ENCODE data around the gene BMPR1B.
"Not testable (repeated sequence)": the region's sequence is repeated elsewhere in the genome, so short reads cannot be mapped to it uniquely, and the experiment has no call there.

The BMPR1B gene

GRCh38 chr4:94827481-94828110, 69.8 kb downstream of the BMPR1B start:
- H3K9ac ChIP-seq (ENCODE audit: low read length in 5 of 5): no peak overlapping the region
- H3K36me3 ChIP-seq (ENCODE audit: control insufficient read depth in 5 of 5, insufficient read depth in 5 of 5, low read length in 5 of 5): no peaks in the 10 kb centered on the region
- H3K9me3 ChIP-seq (ENCODE audit: control insufficient read depth in 5 of 5, low read length in 5 of 5): no peaks in the 10 kb centered on the region
- H3K4me1 ChIP-seq (ENCODE audit: control insufficient read depth in 5 of 5, insufficient read depth in 5 of 5, low read length in 5 of 5): no peaks in the 10 kb centered on the region
- no peak overlapping the region for H3K4me3 ChIP-seq (ENCODE audit: low read depth in 1 of 5, low read length in 5 of 5)
- no peak overlapping the region for H3K27ac ChIP-seq (ENCODE audit: low read depth, low read length)
- H3K27me3 ChIP-seq (ENCODE audit: control insufficient read depth in 5 of 5, insufficient read depth in 4 of 5, low read length in 5 of 5): no peaks in the 10 kb centered on the region

- Histone ChIP-seq H3K4me3 (ENCODE audit: low read depth in 1 of 5, low read length in 5 of 5) (no peak overlapping the region), H3K27ac (ENCODE audit: low read depth, low read length) (no peak overlapping the region), H3K9me3 (ENCODE audit: control insufficient read depth in 5 of 5, low read length in 5 of 5) (no peaks in the 10 kb centered on the region), H3K27me3 (ENCODE audit: control insufficient read depth in 5 of 5, insufficient read depth in 4 of 5, low read length in 5 of 5) (no peaks in the 10 kb centered on the region), H3K36me3 (ENCODE audit: control insufficient read depth in 5 of 5, insufficient read depth in 5 of 5, low read length in 5 of 5) (no peaks in the 10 kb centered on the region), H3K9ac (ENCODE audit: low read length in 5 of 5) (no peak overlapping the region), H3K4me1 (ENCODE audit: control insufficient read depth in 5 of 5, insufficient read depth in 5 of 5, low read length in 5 of 5) (no peaks in the 10 kb centered on the region)
These were observed 71.1 kb downstream of the BMPR1B start for GRCh38 chr4:94828882-94829281.

GRCh38 chr4:94831607-94832006, 73.9 kb downstream of the BMPR1B start:
- no peaks in the 10 kb centered on the region for H3K36me3 ChIP-seq (ENCODE audit: control insufficient read depth in 5 of 5, insufficient read depth in 5 of 5, low read length in 5 of 5)
- no peaks in the 10 kb centered on the region for H3K9me3 ChIP-seq (ENCODE audit: control insufficient read depth in 5 of 5, low read length in 5 of 5)
- H3K4me1 ChIP-seq (ENCODE audit: control insufficient read depth in 5 of 5, insufficient read depth in 5 of 5, low read length in 5 of 5): no peaks in the 10 kb centered on the region
- no peak overlapping the region for H3K4me3 ChIP-seq (ENCODE audit: low read depth in 1 of 5, low read length in 5 of 5)
- no peaks in the 10 kb centered on the region for H3K27me3 ChIP-seq (ENCODE audit: control insufficient read depth in 5 of 5, insufficient read depth in 4 of 5, low read length in 5 of 5)
- no peak overlapping the region for H3K9ac ChIP-seq (ENCODE audit: low read length in 5 of 5)
- H3K27ac ChIP-seq (ENCODE audit: low read depth, low read length): no peak overlapping the region

GRCh38 chr4:94832329-94832728, 74.6 kb downstream of the BMPR1B start:
- not testable (repeated sequence) for H3K27me3 ChIP-seq (ENCODE audit: control insufficient read depth in 5 of 5, insufficient read depth in 4 of 5, low read length in 5 of 5); H3K9me3 ChIP-seq (ENCODE audit: control insufficient read depth in 5 of 5, low read length in 5 of 5); H3K4me1 ChIP-seq (ENCODE audit: control insufficient read depth in 5 of 5, insufficient read depth in 5 of 5, low read length in 5 of 5); H3K27ac ChIP-seq (ENCODE audit: low read depth, low read length); H3K4me3 ChIP-seq (ENCODE audit: low read depth in 1 of 5, low read length in 5 of 5); H3K9ac ChIP-seq (ENCODE audit: low read length in 5 of 5); H3K36me3 ChIP-seq (ENCODE audit: control insufficient read depth in 5 of 5, insufficient read depth in 5 of 5, low read length in 5 of 5)

- Histone ChIP-seq H3K36me3 (ENCODE audit: control insufficient read depth in 5 of 5, insufficient read depth in 5 of 5, low read length in 5 of 5) (no peaks in the 10 kb centered on the region), H3K9ac (ENCODE audit: low read length in 5 of 5) (no peak overlapping the region), H3K27ac (ENCODE audit: low read depth, low read length) (no peak overlapping the region), H3K9me3 (ENCODE audit: control insufficient read depth in 5 of 5, low read length in 5 of 5) (no peaks in the 10 kb centered on the region), H3K4me1 (ENCODE audit: control insufficient read depth in 5 of 5, insufficient read depth in 5 of 5, low read length in 5 of 5) (no peaks in the 10 kb centered on the region), H3K4me3 (ENCODE audit: low read depth in 1 of 5, low read length in 5 of 5) (no peak overlapping the region), H3K27me3 (ENCODE audit: control insufficient read depth in 5 of 5, insufficient read depth in 4 of 5, low read length in 5 of 5) (no peaks in the 10 kb centered on the region)
These were observed 75.6 kb downstream of the BMPR1B start for GRCh38 chr4:94833394-94833793.

GRCh38 chr4:94834501-94834900, 76.7 kb downstream of the BMPR1B start:
- Histone ChIP-seq H3K27ac (ENCODE audit: low read depth, low read length) (no peak overlapping the region), H3K9ac (ENCODE audit: low read length in 5 of 5) (no peak overlapping the region), H3K36me3 (ENCODE audit: control insufficient read depth in 5 of 5, insufficient read depth in 5 of 5, low read length in 5 of 5) (no peaks in the 10 kb centered on the region), H3K9me3 (ENCODE audit: control insufficient read depth in 5 of 5, low read length in 5 of 5) (no peaks in the 10 kb centered on the region), H3K4me1 (ENCODE audit: control insufficient read depth in 5 of 5, insufficient read depth in 5 of 5, low read length in 5 of 5) (no peaks in the 10 kb centered on the region), H3K4me3 (ENCODE audit: low read depth in 1 of 5, low read length in 5 of 5) (no peak overlapping the region), H3K27me3 (ENCODE audit: control insufficient read depth in 5 of 5, insufficient read depth in 4 of 5, low read length in 5 of 5) (no peaks in the 10 kb centered on the region)

GRCh38 chr4:94841166-94841863, 83.6 kb downstream of the BMPR1B start:
- not testable (repeated sequence) for H3K36me3 ChIP-seq (ENCODE audit: control insufficient read depth in 5 of 5, insufficient read depth in 5 of 5, low read length in 5 of 5); H3K27ac ChIP-seq (ENCODE audit: low read depth, low read length); H3K9me3 ChIP-seq (ENCODE audit: control insufficient read depth in 5 of 5, low read length in 5 of 5); H3K9ac ChIP-seq (ENCODE audit: low read length in 5 of 5); H3K4me1 ChIP-seq (ENCODE audit: control insufficient read depth in 5 of 5, insufficient read depth in 5 of 5, low read length in 5 of 5); H3K27me3 ChIP-seq (ENCODE audit: control insufficient read depth in 5 of 5, insufficient read depth in 4 of 5, low read length in 5 of 5); H3K4me3 ChIP-seq (ENCODE audit: low read depth in 1 of 5, low read length in 5 of 5)

GRCh38 chr4:94841864-94842221, 84.1 kb downstream of the BMPR1B start:
- no peak overlapping the region for H3K9ac ChIP-seq (ENCODE audit: low read length in 5 of 5)
- no peaks in the 10 kb centered on the region for H3K4me1 ChIP-seq (ENCODE audit: control insufficient read depth in 5 of 5, insufficient read depth in 5 of 5, low read length in 5 of 5)
- no peak overlapping the region for H3K4me3 ChIP-seq (ENCODE audit: low read depth in 1 of 5, low read length in 5 of 5)
- H3K9me3 ChIP-seq (ENCODE audit: control insufficient read depth in 5 of 5, low read length in 5 of 5): peaks cover 0 to 4% (median 0%) of the 10 kb centered on the region in 5 donors
- H3K27me3 ChIP-seq (ENCODE audit: control insufficient read depth in 5 of 5, insufficient read depth in 4 of 5, low read length in 5 of 5): no peaks in the 10 kb centered on the region
- H3K36me3 ChIP-seq (ENCODE audit: control insufficient read depth in 5 of 5, insufficient read depth in 5 of 5, low read length in 5 of 5): no peaks in the 10 kb centered on the region
- no peak overlapping the region for H3K27ac ChIP-seq (ENCODE audit: low read depth, low read length)

GRCh38 chr4:94843216-94843615, 85.5 kb downstream of the BMPR1B start:
- H3K27me3 ChIP-seq (ENCODE audit: control insufficient read depth in 5 of 5, insufficient read depth in 4 of 5, low read length in 5 of 5): no peaks in the 10 kb centered on the region
- no peak overlapping the region for H3K27ac ChIP-seq (ENCODE audit: low read depth, low read length)
- H3K9ac ChIP-seq (ENCODE audit: low read length in 5 of 5): no peak overlapping the region
- no peak overlapping the region for H3K4me3 ChIP-seq (ENCODE audit: low read depth in 1 of 5, low read length in 5 of 5)
- no peaks in the 10 kb centered on the region for H3K4me1 ChIP-seq (ENCODE audit: control insufficient read depth in 5 of 5, insufficient read depth in 5 of 5, low read length in 5 of 5)
- no peaks in the 10 kb centered on the region for H3K36me3 ChIP-seq (ENCODE audit: control insufficient read depth in 5 of 5, insufficient read depth in 5 of 5, low read length in 5 of 5)
- peaks cover 0 to 6% (median 0%) of the 10 kb centered on the region in 5 donors for H3K9me3 ChIP-seq (ENCODE audit: control insufficient read depth in 5 of 5, low read length in 5 of 5)

GRCh38 chr4:94848326-94848725, 90.6 kb downstream of the BMPR1B start:
- H3K27ac ChIP-seq (ENCODE audit: low read depth, low read length): no peak overlapping the region
- H3K4me3 ChIP-seq (ENCODE audit: low read depth in 1 of 5, low read length in 5 of 5): no peak overlapping the region
- H3K27me3 ChIP-seq (ENCODE audit: control insufficient read depth in 5 of 5, insufficient read depth in 4 of 5, low read length in 5 of 5): no peaks in the 10 kb centered on the region

More at GRCh38 chr4:94848326-94848725, 90.6 kb downstream of the BMPR1B start:
- Histone ChIP-seq H3K9ac (ENCODE audit: low read length in 5 of 5) (no peak overlapping the region), H3K4me1 (ENCODE audit: control insufficient read depth in 5 of 5, insufficient read depth in 5 of 5, low read length in 5 of 5) (peaks cover 0 to 3% (median 0%) of the 10 kb centered on the region in 5 donors), H3K36me3 (ENCODE audit: control insufficient read depth in 5 of 5, insufficient read depth in 5 of 5, low read length in 5 of 5) (no peaks in the 10 kb centered on the region), H3K9me3 (ENCODE audit: control insufficient read depth in 5 of 5, low read length in 5 of 5) (peaks cover 0 to 6% (median 0%) of the 10 kb centered on the region in 5 donors)
